ENCODE measurements around the gene SLC6A20.
"Not testable (repeated sequence)": the region's sequence is repeated elsewhere in the genome, so short reads cannot be mapped to it uniquely, and the experiment has no call there.

Gene SLC6A20

DNA sequence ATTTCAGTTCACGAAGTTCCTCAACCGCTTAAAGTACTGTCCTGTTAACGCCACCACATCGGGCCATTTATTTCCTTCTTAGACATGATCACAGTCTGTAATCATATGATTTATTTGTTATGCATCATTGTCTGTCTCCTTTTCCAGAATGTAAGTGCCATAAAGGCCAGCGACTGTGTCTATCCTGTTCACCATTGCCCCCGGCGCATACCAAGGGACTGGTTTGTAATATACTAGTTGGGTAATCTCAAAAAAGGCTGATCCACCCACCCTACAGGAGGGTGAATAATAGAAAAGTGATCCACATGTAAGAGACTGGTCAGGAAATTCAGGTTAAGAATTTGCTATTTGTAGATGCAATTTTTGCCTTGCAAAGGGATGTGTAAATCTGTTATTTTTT is 41.9 kb downstream of the SLC6A20 start:
- no peak for DNase-seq

DNA sequence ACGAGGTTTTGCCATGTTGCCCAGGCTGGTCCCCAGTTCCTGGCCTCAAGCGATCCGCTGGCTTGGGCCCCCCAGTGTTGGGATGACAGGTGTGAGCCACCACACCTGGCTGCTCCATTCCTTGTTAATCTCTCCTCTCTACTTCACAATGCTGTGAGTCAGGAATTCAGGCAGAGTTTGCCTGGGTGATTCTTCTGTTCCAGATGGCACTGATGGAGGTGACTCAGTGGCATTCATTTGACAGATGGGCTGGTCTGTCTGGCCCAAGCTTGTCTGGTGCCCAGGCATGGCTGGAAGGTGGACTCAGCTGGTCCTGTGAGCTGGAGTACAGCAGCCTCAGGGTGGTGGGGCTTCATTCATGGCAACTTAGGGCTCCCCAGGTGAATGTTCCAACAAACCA is 43.2 kb downstream of the SLC6A20 start:
- DNase-seq = no peak

DNA sequence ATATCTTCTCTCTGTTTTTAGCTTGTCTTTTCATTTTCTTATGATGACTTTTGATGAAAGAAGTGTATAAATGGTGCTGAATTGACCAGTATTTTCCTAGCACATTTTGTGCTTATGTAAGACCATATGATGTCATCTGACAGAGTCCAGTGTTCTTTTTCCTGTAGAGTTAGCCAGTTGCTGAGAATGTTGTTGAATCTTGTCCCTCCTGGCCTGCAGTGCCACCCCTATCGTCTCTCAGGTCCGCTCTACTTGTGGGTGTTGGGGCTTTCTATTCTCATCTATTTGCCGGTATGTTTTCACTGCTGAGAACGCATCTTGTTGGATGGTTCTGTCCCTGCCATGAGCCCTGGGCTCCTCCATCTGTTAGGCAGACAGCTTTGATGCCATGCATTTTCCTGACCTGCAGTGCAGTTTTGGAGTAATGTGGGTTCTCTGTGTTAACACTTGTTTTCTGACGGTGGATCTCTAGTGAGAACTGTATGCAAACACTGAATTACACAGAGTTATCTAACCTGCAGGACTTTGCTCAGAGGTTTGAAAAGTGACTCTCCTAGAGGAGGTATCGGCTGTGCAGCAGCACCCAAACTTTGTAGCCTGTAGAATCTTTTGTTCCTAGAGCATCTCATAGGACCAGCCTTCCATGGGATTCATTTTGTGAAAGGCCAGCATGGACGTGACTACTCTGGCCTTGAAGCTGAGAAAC is 44.6 kb downstream of the SLC6A20 start:
- no peak for DNase-seq

DNA sequence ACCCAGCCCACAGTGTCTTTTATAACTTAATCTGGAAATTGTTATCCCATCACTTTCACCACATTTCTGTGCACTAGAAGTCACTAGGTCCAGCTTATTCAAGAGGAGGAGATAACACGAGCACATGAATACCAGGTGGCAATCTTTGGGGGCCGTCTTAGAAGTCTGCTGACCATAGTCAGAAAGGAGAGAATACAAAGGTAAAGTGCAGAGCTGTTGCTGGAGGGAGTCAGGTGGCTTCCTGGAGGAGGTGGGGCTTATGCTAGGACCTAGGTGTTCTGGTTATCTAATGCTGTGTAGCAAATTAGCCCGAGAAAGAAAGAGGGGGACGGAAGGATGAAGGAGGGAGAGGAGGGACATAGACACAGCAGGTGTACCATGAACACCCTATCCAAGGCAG is 46.5 kb downstream of the SLC6A20 start:
- no peak for DNase-seq

DNA sequence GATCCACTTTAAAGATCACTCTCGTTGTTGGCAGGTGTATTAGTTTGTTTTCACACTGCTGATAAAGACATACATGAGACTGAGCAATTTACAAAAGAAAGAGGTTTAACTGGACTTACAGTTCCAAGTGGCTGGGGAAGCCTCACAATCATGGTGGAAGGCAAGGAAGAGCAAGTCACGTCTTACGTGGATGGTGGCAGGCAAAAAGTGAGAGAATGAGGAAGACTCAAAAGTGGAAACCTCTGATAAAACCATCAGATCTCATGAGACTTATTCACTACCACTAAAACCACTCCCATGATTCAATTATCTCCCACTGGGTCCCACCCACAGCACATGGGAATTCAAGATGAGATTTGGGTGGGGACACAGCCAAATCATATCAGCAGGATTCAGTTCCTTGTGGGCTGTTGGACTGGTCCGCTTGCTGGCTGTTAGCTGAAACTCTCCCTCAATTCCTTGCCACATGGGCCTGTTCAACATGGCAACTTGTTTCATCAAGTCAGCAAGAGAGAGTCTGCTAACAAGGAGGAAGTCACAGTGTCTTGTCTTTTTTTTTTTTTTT is 47.2 kb downstream of the SLC6A20 start:
- DNase-seq = not testable (repeated sequence)

DNA sequence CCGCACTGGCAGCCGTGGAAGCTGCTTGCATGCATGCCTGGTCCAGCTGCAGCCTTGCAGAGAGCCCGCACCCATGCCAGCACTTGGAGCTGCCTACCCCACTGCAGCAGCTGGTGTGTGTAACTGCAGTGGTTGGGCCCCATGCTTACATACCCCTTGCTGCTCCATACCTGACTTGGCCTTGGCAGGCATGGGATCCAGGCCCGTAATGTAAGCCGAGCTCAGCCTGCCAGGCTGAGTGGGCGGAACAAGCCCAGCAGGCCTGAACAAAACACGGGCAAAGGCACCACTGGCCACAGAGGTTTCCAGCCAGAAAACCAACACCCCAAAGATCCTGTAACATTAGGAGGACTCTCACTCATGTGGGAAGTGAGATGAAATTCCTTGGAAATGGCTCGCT is 48.3 kb downstream of the SLC6A20 start:
- no peak for DNase-seq

DNA sequence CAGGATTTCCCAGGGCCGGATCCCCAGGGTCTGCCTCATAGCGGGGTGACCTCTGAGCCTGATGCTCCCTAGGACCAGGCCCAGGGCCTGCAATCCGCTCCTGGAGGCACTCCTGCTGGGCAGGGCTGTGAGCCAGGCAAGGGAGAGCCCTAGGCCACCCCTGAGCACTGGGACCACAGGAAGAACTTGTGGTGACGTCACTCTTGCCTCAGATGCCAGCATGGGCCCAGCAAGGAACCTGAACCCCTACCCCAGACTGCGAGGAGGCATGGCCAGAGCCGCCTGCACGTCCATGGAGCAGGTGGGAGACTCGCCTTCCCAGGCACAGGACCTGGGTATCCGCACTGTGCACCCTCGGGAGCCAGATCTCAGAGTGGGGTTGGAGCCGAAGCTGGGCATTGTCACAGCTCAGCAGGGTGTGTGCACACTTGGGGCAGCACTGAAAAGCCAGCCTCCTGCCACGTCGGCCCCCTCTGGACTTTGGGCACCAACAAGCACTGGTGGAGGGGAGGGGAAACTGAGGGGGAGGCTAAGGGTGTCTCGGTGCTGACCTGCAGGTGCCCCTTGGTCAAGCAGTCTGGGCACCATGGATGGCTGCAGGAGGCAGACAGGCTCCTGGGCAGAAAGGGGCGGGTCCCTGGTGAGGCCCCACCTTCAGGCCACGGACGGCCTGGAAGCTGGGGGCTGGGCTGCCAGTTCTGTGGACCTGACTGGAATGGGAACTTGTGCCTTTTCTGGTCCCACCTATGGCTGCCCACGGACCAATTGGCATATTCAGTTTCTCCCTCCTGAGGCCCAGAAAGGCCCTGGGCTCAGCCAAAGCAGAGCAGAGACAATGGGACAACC is 49.3 kb downstream of the SLC6A20 start:
- DNase-seq = no peak

DNA sequence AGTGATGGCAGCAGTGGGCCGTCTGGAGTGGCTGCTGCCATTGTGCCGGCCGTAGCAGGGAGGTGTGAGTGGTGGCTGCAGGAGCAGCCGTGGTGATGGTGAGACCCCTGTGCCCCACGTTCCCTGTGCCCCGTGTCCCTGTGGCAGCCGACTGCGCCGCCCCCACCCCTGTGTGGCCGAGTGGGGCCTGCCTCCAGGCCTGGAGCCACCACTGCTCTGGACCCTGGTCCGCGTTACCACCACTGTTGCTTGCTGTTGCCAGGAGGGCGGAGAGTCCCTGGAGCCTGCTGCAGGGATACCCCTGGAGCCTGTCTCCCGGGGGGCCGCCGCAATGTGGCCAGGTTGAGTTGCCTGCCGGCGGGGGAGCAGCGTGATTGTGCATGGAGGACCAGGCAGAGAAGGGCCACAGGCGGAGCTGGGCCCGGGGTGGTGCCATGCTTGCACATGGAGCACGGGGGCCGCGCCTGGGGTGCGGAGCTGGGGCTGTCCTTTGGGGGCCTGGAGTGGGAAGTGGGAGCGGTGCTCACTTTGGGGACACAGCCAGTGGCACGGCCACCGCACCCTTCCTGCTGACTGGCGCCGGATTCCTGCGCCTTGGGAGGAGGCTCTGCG is 50.1 kb downstream of the SLC6A20 start:
- DNase-seq = no peak

DNA sequence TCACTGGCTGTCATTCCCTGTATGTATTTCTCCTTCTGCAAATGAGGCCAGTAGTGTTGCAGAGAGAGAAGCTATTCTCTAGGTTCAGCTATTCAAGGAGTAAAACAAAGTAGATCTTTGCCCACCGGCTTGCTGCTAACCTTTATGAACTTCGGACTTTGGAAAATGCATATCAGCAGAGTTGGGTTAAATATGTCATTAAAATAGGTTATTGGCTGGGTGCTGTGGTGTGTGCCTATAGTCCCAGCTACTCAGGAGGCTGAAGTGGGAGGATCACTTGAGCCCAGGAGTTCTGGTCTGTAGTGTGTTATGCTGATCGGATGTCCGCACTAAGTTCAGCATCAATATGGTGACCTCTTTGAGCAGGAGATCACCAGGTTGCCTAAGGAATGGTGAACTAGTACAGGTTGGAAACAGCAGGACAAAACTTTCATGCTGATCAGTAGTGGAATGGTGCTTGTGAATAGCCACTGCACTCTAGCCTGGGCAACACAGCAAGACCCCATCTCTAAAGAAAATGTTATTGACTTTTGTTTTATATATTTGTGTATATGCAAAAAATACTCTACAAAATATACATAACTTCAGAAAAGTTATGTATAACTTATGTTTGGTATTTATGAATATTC is 53.8 kb downstream of the SLC6A20 start:
- DNase-seq = no peak

DNA sequence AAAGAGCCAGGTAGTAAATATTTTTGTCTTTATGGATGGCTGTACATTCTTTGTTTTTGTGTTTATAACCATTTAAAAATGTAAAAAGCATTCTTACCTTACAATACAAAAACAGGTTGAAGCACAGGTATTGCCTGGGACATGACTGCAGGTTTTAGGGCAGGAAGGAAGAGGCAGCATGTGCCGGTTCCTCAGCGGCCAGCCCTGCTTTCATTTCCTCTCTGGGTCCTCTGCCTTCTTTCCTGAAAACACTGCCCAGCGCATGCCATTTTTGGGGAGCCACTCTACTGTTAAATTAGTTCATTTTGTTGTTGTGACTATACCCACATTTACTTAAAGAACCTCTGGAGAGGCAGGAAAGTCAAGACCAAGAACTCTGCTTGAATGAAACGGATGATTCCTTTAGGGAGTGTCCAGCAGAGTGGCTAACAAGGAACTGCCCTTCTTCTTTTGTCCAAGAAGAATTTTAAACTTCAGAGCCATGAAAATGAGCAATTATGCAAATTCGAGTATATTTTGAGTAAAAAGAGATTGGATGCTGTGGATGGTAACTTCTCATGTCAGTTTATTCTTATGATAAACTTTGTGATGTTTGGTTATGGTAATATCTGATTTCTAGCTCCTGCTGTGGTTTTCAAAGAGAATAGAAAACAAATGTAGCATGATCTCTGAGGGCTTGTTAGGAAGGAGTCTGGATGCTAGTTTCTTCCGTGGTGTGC is 54.4 kb downstream of the SLC6A20 start:
- no peak for DNase-seq

DNA sequence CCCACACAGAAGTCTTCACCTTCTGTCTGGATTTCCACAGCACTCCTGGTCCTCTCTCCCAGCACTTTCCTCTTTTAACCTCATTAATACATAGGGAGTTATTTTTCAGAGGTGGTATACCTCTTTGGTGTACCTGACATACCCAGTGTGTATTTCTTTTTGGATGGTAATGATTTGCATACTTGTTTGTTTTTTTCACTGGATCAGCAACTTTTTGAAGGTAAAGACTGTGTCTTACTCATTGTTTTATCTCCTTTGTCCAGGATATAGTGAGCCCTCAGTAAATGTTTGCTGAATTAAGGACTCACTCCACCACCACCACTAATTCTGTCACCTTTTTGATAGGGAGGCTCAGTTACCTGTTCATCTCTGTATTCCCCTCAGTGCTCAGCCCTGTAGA is 55.1 kb downstream of the SLC6A20 start:
- DNase-seq = no peak

DNA sequence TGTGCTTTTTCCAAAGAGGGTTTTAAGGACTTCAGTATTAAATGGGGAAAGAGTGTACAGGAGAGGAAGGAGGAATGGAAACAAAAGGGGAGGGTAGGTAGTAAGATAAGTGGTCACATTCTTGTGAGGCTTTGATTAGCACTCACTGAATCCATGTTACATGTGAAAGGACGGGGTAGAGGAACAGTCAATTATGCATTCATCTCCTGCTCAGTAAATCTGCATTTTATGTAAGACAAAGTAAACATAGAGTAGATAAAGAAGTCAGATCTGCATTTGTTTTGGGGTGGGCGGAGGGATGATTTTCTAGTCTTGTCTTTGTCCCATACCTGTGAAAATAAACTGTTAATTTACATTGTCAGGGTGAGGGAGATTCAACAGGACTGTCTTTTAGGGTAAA is 56.3 kb downstream of the SLC6A20 start:
- DNase-seq = no peak

DNA sequence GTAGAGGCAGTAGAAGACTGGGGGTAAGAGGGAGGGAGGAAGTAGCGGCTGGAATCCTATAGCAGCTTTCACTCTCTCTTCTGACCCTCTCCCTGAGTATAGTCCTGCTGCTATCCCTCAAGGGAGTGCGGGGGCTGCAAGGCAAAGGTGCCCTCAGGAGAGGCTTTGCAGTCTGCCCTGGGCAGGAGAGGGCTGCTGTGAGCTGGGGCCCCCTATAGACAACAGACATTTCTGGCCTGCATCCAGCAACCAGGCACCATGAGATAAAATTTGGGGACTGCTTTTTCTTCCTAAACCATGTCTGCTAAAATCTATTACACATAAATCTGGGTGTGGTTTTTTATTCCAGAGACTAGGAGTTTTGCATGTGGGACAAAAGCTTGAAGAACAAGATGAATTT is 59.1 kb downstream of the SLC6A20 start:
- no peak for DNase-seq

DNA sequence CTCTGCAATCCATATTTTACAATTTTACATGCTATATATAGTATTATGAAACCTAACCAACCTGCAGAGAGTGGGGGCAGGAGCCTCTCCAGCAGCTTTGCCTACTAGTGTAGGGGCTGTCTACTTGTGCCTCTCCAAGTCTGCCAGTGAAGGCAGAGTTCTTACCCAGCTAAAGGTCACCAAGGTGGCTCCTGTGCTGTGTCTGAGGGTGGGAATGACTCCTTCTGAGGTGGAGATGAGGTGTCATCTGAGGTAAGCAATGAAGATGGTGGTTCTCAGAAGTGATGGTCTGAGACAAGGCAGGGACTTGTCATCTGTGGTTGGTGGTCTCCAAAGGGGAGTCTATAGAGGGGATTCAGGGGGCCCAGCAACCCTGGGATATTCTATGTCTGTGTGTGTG is 59.6 kb downstream of the SLC6A20 start:
- no peak for DNase-seq

DNA sequence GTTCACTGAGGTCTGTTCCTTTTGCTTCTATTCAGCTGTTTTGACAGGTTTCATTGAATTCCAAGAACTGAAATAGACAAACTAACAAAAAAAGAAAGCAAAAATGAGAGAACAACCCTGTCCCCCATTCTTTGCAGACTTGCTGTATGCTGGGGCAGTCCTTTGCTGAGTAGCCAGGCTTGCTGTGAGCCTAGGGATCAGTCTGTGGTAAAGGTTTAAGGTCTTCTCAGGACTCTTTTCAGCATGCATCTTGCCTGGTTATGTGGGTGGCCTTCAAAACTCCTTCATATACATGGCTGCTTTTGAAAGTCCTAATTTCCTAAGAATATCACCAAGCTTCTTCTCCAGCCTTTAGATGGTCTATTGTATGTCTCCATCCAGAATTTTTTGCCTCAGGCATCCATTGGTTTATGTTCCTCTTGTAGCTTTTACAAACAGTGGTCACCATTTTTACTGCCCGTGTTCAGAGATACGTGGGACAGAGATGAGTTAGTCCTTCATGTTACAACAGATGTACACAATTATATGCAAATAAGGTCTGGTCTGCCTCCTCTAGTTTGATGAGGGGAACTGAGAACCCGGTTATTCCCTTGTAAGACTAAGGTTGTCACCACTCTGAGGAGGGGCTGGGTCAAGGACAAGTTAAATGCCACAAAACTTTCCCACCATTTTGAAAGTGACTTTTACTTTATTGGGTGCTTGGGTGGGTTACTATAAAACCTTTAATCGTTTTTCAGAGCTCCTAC is 65.8 kb downstream of the SLC6A20 start:
- DNase-seq = no peak

DNA sequence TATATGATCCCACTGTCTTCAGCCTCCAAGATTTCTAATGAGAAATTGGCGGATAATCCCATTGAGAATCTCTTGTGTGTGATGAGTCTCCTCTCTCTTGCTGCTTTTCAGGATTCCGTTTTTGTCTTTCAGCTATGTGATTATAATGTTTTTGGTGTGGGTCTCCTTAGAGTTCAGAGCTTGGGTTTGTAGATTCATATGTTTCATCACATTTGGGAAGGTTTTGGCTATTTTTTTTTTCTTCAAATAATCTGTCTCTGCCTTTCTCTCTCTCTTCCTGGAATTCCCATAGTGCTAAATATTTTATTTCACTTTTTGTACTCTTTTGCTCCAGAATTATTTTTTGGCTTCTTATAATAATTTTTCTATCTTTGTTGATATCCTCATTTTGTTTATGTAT is 66.7 kb downstream of the SLC6A20 start:
- DNase-seq = no peak

DNA sequence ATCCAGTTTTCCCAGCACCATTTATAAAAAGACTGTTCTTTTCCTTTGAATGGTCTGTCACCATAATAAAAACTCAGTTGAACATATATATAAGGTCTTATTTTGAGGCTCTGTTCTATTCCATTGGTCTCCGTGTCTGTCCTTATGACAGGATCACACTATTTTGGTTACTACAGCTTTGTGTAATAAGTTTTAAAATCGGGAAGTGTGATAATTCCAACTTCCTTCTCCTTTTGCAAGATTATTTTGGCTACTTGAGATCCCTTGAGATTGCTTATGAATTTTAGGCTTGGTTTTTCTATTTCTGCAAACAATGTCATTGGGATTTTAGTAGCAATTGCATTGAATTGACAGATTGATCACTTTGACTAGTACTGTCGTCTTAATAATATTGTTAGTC is 71.4 kb downstream of the SLC6A20 start:
- no peak for DNase-seq

DNA sequence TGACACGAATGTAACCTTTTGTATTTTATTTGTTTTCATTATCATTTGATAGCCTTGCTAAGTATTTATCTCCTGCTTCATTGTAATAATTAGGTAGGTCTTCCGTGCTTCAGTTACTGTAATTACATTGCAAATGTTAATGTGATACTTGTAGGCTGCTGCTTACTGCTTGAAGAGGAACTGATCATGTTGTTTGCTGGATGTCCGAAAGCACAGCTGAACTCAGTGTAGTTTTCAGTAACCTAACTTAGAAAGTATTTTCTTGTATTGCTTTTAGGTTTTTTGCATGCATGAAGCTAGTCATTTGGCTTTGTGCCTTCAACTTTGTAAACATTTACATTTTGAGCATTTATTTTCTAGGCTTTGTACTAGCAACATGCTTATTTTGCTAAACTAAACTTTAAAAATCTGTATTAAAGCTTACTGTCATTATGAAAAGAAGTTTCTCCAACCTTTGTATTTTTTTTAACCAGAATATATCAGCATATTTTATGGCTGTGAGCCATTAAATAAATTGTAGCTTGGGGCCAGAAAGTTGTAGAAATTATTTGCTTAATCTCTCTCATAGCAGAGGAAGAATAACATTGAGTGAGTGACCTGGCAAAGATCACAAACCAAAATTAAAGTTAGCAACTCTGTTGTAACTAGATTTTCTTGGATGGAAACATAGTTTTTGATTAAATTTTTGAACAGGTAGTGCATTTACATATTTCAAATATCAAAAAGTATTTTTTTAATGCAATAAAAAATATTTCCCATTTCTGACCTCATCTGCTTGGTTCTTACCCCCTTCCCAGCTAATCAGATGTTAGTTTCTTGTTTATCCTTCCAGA is 76.5 kb downstream of the SLC6A20 start:
- no peak for DNase-seq

DNA sequence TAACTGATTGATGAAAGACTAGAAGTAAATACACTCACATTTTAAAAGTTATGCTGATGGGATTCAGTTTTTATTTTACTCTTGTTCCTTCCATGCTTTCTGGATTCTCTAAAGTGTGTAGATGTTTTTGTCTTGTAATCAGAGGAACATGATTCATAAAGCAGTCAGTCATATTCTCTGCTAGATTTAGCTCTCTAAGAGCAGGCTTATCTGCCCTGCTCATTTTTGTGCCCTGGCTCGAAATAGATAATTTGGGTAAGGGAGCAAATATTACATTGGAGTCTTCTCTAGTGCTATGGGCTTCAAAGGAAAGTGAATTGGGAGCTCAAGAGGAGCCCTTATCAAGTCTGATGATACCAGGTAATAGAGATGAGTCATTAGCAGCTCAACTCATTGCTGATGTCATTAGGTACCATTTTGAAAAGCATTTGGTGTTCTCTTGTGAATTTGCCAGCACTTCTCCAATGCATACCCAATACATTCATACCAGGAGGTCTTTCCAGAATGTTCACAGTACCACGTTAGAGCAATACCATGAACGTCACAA is 79.5 kb downstream of the SLC6A20 start:
- DNase-seq = no peak

DNA sequence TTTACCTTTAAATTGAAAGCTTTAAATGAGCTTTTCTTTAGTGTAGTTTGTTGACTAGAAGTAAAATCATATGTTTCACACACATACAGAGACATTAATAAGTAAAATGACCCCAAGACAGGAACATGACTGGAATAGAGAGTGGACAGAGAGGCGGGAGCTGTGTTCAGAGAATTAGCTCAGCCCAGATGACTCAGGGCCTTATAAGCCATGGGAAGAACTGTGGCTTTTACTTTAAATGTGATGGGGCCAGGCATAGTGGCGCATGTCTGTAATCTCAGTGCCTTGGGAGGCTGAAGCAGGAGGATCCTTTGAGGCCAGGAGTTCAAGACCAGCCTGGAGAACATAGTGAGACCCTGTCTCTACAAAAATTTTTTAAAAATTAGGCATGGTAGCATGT is 80.4 kb downstream of the SLC6A20 start:
- DNase-seq = no peak
